Activated T-helper 1 cell treated with anti-CD3 and anti-CD28 coated beads, Interleukin-2, amount 50 U/mL, for 16 hours (primary cell): ENCODE results near the gene DGCR6L.
"Not testable (repeated sequence)": the region's sequence is repeated elsewhere in the genome, so short reads cannot be mapped to it uniquely, and the experiment has no call there.

Experiments used
- DNase-seq, 2 donors: peaks; one replicate each; pipeline ENCODE4 v3.0.0-alpha.2; 2020; ENCODE audit warnings: low read depth in 1 of 2, low spot score in 1 of 2

DGCR6L gene

DNA sequence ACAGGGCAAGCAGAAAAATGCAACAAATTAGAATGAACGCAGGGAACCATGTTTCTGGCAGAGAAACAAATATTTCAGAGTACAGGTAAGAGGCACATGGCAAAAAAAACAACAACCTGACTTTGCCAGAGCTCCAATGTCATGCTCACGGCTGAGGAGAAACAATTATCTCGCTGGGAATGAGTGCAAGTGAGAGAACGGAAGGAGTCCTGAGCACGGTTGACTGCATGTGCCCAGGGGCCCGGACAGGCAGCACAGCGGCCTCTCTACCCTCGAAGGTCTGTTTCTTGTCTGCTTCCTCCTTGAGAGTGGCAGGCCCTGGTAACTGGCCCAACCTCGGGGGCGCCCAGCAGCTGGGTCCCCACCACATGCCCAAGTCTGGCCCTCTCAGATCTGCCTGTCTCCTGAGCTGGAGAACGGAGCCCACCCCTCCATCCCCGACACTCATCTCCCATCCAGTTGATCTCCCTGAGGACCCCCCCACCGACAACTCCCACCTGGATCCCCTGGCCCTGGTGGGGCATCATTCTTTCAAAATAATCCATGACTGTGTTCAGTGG is 27.1 kb downstream of the DGCR6L start:
- no peak for DNase-seq

DNA sequence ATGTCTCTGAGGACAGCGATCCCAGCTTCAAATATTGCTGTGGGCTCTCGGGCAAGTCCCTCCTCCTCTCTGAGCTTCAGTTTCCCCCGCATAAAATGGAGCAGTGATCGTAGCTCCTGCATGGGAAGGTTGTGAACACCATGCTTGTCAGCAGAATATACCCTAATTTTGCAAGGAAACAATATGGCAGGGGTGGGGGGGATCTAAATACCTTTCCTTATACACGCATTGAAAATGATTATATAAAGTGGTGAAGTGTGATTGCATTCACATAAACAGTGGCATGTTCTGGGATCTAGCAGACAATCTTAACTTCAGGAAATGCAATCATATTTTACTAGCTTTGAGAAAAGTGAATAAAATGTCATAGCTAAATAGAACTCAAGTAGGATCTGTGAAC is 27.8 kb downstream of the DGCR6L start:
- no peak for DNase-seq

DNA sequence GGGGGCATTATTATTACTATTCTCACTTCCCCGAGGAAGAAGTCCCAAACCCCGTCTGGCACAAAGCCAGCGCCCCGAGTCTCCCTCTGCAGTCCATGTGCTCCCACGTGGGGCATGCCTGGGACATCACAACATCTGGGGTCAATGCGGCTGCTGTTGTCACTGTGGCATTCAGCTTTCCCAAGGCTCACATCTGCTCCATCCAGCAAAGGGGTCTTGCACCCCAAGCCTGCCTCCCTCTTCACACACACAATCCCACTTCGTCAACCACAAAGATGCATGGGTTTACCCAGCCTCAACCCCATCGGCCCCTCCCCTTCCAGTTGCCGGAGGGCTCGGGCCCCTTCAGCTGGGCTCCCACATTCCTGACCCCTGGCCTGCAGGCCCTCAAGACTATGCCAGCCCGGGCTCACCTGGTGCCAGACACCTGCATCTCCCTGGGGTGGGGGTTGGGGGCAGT is 28.2 kb downstream of the DGCR6L start:
- DNase-seq, result no peak

DNA sequence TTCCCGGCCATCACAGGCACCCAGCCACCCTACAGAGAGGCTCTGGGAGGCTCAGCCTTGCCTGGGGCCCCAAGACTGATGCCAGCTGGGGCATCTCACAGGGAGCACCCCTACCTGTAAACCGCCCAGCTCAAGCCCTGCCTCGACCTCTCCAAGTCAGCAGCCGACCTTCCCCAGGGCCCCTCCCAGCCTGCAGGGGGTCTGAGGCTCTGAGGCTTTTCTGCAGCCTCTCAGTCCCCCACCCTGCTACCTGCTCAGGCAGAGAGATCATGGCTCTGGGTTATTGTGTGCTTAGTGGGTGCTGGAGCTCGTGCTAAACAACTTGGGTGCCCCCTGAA is 28.6 kb downstream of the DGCR6L start:
- DNase-seq, result no peak

DNA sequence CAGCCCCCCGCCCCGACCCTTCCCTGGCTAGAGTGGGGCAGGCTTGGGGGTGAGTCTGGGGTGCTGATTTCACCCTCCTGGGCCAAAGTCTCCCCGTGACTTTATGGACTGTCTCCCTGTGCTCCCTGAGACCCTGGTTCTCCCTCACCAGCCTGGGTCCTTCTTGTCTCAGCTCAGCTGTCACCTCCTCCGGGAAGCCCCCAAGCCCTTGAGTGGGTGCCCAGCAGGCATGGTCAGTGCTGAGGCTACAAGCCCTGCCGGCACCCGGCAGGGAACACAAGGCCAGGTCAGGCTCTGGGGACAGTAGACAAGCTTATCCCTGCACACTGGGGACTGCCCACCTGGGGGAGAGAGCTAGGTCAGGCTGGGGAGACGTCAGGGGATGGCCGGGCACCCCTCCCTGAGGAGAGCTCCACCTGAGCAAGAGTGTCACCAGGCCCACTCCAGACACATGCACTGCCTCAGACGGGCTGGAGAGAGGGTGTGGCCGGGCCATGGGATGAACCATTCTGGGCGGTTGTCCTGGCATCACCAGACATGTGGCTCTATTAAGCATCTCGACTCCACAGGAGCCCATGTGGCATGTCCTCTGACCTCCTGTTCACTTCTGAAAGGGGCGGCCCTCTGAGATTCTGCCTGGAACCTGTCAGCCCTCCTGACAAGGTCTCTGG is 29.1 kb downstream of the DGCR6L start:
- DNase-seq, result no peak

DNA sequence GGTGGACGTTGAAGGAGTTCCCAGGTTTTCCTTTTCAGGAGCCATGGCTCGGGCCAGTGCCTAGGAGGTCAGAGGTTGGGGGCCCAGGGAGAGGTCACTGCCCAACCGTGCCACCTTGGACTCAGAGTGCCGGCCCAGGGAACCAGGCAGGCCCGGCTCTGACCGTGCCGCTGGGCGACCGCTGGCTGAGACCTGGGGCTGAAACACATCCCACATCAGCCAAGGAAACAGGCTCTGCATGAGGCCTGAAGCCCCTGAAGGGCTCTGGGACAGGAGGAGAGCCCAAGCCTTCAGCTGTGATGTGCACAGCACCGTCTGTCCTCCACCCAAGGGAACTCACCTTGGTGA is 29.8 kb downstream of the DGCR6L start:
- DNase-seq, result no peak

DNA sequence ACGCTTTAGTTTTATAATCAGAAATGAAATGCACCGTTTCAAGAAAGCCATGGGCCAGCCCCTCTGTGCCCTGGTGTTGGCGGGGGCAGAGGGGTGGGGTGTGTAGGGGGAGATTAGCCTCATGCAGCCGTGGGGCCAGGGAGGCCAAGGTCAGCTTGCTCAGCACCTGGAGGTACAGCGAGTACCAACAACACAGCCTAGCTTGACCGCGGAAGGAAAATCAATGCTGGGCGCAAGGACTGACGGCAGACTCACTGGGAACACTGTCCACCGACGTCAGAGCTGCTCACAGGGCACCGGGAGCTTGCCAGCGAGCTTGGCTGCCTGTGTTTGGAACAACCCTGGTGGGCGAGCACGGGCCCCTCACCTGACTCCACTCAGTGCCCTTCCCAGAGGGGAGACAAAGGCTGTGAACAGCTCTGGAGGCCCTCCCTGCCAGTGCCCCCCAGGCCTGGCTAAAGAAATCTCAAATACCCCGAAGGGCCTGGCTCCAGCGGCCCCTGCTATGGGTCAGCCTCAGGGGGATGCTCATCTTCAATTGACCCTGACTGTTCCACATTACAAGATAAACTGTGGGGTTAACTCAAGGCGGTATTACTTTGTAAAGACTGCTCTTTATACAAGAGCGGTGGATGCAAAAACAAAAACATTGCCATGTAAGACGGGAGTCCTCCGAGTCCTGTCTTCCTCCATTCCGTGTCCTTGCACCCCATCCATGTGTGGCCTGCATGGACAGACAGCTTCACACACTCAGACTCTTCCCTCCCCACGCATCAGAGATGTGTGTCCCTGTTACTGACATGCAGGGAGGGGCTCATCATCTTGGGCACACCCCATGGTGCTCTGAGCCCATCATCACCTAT is 30.4 kb downstream of the DGCR6L start:
- DNase-seq, result not testable (repeated sequence)

DNA sequence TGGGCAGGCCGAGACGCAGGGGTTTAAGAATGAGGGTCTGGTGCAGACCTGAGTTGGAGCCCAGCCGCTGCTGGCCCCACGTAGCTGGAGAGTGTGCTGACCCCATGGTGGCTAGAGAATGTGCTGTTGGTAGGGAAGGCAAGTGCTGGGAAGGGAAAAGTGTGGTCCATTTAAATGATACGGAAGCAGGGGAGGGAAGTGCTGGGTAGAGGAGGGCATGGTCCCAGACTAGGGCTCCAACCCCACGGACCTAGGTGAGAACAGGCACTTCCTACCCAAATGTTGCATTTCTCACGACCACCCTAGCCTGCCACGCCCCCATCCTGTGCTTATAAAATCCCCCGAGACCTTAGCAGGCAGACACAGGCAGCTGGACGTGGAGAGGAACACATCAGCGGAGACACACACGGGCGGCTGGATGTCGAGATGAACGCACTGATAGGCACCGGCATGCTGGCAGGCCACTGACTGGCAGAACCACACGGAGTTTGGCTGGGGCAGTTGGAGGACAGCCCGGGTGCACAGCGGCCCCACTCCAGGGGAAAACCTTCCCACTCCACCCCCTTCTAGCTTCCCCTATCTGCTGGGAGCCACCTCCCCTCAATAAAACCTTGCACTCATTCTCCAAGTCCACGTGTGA is 33.0 kb downstream of the DGCR6L start:
- not testable (repeated sequence) for DNase-seq

DNA sequence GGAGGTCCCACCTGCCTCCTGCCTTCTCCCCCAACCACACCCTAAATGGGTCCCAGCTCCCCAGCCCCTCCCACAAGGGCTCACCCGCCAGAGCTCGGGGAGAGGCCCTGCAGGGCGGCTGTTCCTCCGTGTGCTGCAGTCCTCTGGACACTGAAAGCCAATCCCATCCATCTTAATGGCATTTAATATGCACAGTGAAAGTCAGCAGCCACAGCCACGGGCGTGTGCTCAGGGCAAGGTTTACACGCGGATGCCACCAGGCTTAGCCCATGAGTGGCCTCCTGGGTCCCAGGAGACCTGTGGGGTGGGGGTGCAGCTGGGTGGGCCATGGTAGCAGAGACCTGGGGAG is 33.6 kb downstream of the DGCR6L start:
- not testable (repeated sequence) for DNase-seq

DNA sequence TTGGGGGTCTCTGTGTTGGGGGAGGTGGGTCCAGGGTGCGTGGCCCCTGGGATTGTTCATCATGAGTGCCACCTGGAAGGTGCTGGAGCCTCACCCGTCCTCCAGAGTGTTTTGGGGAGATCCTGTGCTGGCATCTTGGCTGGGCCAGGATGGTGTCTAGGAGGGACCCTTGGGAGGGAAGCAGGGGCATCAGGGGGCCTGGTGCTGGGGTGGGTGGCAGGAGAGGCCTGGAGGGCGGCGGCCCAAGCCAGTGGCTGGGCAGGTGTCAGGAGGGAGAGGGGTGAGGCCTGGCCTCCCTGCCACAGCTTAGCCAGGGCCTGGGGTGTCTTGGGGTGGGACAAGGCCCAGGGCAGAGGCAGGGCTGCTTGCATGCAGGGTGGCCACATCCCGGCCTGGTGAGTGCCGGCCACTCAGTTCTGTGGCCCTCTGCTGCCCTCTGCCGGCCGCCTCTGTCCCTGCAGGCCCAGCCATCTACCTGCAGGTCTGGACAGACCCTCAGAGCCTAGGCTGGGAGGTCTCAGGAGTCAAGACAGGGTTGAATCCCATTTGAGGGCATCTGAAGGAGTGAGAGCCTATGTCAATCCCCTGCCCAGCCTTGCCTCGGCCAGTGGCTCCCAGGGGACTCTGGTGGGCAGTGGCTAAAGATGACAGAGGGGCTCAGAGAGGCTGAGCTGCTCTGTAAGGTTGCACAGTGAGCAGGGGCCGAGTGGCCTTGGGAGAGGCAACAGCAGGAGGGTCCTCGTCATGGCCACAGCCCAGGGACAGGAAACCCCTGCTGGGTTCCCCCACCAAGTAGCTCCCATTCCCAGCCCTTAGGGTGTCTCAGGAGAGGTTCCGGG is 34.2 kb downstream of the DGCR6L start:
- DNase-seq, result peak; percentile 57 to 75

DNA sequence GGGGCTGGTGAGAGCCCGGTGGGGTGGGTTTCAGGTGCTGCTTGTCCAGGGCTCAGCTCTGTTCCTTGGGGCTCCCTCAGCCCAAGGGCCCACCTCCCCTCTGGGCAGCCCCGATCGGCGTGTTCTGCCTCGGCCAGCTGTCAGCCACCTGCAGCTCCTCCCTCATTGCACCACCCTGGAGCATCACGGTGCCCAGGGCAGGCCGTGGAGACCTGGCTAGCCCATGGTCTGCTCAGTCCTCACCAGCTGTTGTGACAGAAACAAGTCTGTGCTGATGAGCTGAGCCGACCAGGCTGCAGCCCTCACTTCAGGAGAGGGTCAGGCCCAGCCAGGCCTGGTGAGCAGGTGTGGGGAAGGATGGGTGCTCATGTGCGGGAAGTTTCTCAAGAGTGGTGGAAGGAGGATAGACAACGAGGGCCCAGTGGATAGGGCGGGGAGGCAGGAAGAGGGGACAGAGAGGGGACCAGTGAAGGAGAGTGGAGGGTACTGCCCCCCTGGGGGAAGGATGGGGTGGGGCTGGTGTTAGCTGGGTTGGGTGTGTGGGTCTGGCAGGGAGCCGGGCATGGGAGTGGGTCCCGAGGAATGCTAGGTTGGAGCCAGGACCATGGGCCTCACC is 35.3 kb downstream of the DGCR6L start:
- no peak for DNase-seq

DNA sequence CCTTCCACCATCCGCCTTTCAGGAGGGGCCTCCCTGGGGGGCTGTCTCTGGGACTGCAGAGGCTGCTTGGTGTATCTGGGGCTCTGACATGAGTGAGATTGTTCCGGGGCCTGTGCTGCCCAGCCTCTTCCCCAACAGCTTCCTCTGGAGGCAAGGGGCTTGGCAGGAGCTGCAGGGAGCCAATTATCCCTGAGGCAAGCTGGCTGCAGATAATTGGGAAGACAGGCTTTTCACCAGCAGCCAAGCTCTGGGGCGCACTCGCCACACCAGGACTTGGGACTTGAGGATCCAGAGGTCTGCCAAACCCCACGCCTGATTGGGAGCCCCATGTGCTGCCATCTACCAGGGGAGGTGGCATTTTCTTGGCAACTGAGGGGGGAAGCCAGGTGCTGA is 36.2 kb downstream of the DGCR6L start:
- no peak for DNase-seq

DNA sequence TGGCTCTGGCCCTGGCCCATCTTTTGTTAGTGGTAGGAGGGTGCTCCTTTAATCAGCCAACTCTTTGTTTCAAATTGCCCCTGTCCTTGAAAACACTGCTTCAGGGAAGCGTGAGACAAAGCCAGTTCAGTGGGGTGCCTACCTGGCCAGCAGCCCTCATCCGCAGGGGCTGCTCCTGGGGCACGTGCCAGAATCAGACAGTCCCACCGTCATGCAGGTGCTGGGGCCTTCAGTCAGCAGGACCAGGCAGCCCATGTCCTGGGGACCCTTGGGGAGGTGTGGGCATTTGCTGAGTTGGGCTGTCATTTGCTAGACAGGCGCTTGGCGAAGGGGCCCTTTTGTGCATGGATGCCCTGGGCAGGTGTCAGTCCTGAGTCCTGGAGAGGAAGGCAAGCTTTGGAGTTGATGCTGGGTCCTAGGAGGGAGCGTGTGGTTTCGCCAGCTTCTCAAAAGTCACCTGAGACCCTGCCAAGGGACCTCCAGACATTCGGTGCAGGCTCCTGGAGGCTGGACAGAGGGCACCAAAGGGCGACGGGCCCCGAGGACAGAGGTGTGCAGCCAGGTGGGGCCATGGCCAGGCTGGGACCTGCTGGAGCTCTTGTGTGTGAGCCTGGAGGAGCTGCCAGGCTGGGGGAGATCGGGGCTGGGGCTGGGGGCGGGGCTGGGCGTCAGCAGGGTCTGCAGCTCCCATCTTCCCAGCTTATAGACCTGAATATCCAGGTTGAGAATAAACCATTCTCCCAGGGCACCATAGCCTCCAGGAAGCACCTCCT is 36.8 kb downstream of the DGCR6L start:
- DNase-seq, result no peak

DNA sequence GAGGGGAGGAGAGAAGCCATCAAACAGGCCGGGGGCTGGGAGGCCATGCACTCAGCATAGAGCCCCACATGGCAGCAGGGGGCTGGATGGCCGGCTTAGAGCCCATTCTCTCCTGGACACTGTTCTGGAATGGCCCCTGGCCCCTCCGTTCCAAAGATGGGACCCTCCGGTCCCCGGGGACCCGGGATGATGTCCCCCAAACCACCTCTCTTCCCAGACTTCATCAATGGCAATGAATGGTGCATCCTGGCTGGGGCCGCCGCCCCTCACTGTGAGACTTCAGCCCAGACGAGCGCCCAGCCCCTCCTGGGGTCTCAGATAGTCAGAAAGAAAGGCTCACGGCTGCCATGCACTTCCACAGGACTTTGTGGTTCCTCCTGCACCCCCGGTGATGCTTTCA is 38.0 kb downstream of the DGCR6L start:
- no peak for DNase-seq

DNA sequence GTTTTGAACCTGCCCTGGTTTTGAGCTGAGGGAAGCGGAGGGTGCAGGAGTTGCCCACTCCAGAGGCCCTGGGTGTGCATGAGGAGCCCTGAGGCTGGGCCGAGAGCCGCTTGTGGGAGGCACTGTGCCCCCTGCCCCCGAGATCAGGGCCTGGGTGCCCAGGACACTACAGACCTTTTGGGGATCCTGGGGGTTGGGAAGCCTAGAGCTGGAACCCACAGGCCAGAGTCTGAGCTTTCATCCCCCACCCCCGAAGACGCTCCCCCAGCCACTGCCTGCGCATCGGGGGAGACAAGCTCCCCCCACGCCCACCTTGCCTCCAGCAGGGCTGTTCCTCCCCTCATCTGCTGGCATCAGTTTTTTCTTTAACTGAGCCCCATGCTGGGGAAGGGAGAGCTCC is 38.4 kb downstream of the DGCR6L start:
- DNase-seq, result not testable (repeated sequence)

DNA sequence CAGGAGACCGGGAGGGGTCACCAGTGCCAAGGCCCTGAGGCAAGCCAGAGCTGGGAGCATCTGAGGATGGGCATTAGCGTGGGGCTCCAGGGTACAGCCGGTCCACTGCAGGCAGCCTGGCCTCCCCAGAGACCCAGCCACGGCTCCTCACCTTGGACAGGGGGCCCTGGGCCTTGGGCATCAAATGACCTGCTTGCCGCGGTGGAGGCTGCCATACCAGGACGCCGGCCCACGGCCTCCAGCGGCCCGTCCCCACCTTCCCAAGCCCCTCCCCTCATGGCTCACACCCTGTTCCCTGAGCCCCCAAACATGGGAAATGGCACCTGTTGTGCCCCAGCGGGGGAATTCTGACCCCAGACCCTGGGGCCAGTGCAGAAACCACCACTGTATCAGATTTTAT is 39.0 kb downstream of the DGCR6L start:
- DNase-seq, result no peak

DNA sequence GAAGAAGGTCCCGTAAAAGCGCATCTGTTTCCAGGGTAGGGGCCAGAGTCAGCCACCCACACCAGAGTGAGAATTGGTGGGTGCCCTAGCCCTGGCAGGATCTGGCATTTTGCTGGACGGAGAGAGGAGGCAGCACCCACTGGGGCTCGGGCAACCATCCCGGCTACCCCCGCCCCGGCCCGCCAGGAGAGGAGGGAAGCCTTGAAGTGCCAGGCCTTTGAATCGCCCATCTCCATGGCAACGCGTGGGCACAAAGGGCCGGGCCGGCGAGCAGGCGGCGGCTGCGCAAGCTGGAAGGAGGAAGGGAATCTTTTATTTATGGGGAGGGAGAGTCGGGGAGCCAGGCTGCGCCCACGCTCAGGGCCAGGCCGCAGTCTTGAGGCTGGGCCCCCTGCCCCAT is 39.7 kb downstream of the DGCR6L start:
- DNase-seq, result not testable (repeated sequence)

DNA sequence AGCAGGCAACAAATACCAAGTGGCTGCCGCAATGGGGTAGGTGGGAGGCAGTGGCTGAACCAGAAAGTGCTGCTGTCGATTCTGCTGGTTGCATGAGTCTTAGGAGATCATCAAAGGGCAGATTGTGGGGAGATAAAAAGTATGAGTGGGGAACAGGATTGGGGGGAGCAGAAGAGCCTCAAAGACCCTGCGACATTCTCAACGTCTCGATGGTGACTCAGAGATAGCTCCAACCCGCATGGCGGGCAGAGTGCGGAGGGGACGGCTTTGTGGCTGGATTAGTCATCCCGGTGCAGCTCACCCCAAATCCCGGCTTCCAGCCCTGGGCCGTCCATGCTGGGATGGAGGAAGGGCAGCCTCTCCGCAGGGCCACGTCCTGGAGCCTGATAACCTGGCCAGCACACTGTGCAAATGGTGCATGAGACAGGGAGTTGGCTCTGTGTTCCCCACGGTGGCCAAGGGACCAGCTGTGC is 40.2 kb downstream of the DGCR6L start:
- no peak for DNase-seq

DNA sequence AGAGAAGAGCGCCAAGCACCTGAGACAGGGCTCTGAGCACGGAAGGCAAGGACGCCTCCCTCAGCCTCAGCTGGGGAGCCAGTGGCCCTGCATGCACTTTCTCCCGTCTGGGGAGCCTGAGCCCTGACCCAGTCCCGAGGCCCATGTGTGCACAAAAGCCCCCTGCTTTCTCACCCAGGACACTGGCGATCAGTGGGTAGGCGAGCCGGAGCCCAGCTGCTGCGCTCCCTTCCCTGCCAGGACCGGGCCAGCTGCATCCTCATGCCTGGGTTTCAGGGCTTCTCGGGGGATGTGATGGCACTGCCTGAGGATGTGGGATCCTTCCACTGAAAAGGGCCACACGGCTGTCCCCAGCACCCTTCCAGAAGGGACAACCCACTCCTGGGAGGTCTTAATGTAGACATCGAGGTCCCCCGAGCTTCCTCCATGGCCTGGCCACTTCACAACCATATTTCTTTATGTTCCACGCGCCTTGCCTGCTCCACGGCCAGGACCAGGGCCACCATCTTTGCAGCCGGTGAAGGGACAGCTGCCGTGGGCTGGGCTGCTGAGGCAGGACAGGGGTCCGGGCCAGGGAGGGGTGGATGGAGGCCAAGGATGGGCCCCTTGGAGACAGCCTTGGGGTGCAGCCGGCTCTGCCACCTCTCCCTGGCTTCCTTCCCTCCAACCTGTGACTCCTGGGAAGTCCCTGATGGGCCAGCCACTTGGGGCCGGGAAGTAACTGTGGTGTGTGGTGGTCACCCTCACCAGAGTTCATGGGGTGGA is 41.0 kb downstream of the DGCR6L start:
- DNase-seq, result not testable (repeated sequence)
